ENCODE data around the gene ZNF429. TPM values are rescaled to one million over a fixed set of nuclear protein-coding genes. Genes with fewer than 3 reads are reported as not detected.

ZNF429 gene
- total RNA-seq (10 to 100 TPM in 3 of 5 donors, 1 to 10 TPM in 2; 5.4 to 28.6 (median 10.3) TPM), polyA plus RNA-seq (1 to 10 TPM; 2.7 to 7.5 (median 3.5) TPM)
- long read RNA-seq, donor 1, partial matches to known transcripts = 0 of 1 reads
- long read RNA-seq, donor 1, other reads (novel, unspliced or antisense) = 0 of 1 reads
- long read RNA-seq, donor 2 = 0 reads
- long read RNA-seq, donor 3, partial matches to known transcripts = 0 of 3 reads
- long read RNA-seq, donor 3, other reads (novel, unspliced or antisense) = 0 of 3 reads
- long read RNA-seq, donor 4 = 0 reads
- long read RNA-seq, donor 5, partial matches to known transcripts = 8 of 12 reads
- long read RNA-seq, donor 5, other reads (novel, unspliced or antisense) = 0 of 12 reads
- long read RNA-seq, donor 6, partial matches to known transcripts = 0 of 12 reads
- long read RNA-seq, donor 6, other reads (novel, unspliced or antisense) = 7 of 12 reads
- long read RNA-seq, donor 7, partial matches to known transcripts = 0 of 2 reads
- long read RNA-seq, donor 7, other reads (novel, unspliced or antisense) = 0 of 2 reads
- long read RNA-seq, donor 8, partial matches to known transcripts = 0 of 1 reads
- long read RNA-seq, donor 8, other reads (novel, unspliced or antisense) = 0 of 1 reads
- long read RNA-seq, donor 9, partial matches to known transcripts = 6 of 8 reads
- long read RNA-seq, donor 9, other reads (novel, unspliced or antisense) = 0 of 8 reads
- long read RNA-seq, donor 10 = 0 reads

GRCh38 chr19:21505459-21506451 is at the start of gene ZNF429:
Gene ZNF429 (plus strand): TSS chr19:21505602. CDS start chr19:21505772, 170 bp downstream.
- Histone ChIP-seq H3K9me3 (peaks cover 0 to 25% (median 3%) of the 10 kb centered on the region in 4 donors), H3K36me3 (peaks cover 0 to 7% (median 5%) of the 10 kb centered on the region in 4 donors), H3K4me1 (peaks cover 4 to 39% (median 15%) of the 10 kb centered on the region in 4 donors), H3K27ac (peak within 1 kb of the TSS; percentile 92 to 96 (median 95)), H3K27me3 (no peaks in the 10 kb centered on the region), H3K4me3 (peak within 1 kb of the TSS; percentile 70 to 91 (median 88))
- peak; percentile 35 to 84 (median 80) for TF ChIP-seq POLR2AphosphoS5 (IDR thresholded peaks at IDR 0.05)
- no peak for TF ChIP-seq EP300 (IDR thresholded peaks at IDR 0.05)
- 0 to 2% (median 1%) methylated on average over 15 to 43 of the region's 43 CpGs for WGBS, 5 donors
- intact Hi-C loops (cut with DNase I; ENCODE audit: low total_unique reads) = no loop called here
- DNase-seq = peak; percentile 92 to 98

- intact Hi-C loops (cut with DNase I; ENCODE audit: low total_unique reads) = no loop called here
- DNase-seq = no peak
- Histone ChIP-seq H3K27ac (no peak overlapping the region), H3K36me3 (no peaks in the 10 kb centered on the region), H3K4me3 (no peak overlapping the region), H3K4me1 (peaks cover 0 to 6% (median 0%) of the 10 kb centered on the region in 4 donors), H3K27me3 (peaks cover 0 to 18% (median 6%) of the 10 kb centered on the region in 3 donors), H3K9me3 (peaks cover 0 to 72% (median 39%) of the 10 kb centered on the region in 4 donors)
- TF ChIP-seq POLR2AphosphoS5 (IDR thresholded peaks at IDR 0.05) (no peak), EP300 (IDR thresholded peaks at IDR 0.05) (no peak), POLR2A (IDR thresholded peaks at IDR 0.05) (no peak), CTCF (IDR thresholded peaks at IDR 0.05) (no peak)
These were observed 44.7 kb upstream of the ZNF429 start for GRCh38 chr19:21460686-21461085.

DNA sequence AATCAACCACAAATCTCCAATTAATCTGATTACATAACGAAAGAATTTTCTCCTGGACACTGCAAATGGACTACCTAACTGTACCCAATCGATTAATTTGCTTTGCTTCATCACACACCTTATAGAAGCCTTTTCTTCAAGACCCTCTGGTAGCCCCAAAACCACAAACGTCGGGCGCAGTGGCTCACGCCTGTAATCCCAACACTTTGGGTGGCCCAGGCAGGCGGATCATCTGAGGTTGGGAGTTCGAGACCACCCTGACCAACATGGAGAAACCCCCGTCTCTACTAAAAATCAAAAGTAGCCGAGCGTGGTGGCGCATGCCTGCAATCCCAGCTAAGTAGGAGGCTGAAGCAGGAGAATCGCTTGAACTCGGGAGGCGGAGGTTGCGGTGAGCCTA is 42.9 kb upstream of the ZNF429 start:
- DNase-seq = no peak
- no peak for TF ChIP-seq CTCF (IDR thresholded peaks at IDR 0.05)
- Histone ChIP-seq H3K36me3 (no peaks in the 10 kb centered on the region), H3K9me3 (peaks cover 0 to 56% (median 33%) of the 10 kb centered on the region in 4 donors), H3K4me3 (no peak overlapping the region), H3K4me1 (peaks cover 0 to 6% (median 0%) of the 10 kb centered on the region in 4 donors), H3K27ac (no peak overlapping the region), H3K27me3 (peaks cover 0 to 18% (median 6%) of the 10 kb centered on the region in 3 donors)
- intact Hi-C loops (cut with DNase I; ENCODE audit: low total_unique reads) = no loop called here
- 96 to 98% (median 97%) methylated on average over 16 of the region's 16 CpGs for WGBS, 5 donors

DNA sequence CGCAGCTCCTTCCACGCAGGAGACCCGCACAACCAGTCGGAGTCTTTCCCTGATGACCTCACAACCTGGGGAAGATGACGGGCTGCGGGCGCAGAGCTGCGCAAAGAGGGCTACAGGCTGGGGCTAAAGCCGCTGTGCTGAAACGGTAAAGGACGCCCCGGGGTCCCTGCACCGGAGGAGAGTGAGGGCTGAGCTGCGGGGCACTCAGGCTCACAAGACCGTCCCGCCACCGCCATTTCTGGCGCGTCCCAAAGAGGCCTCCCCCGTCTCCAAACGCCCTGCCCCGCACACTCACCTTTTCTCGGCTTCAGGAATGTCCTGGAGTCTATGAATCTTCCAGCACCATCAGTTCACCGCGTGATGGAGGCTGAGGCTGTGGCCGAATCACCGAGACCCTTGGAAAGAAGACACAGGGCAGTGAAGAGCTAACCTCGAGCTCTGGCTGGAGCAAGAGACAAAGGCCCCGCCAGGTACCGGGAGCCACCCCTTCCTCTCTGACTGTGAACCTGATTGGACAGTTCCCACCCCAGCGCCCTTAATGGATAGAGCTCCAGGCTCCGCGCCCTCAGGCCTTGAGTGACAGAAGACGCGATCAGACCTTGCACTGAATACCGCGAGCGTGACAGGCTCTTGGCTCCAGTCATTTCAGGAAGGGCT is 41.8 kb upstream of the ZNF429 start:
- H3K9me3 ChIP-seq = peaks cover 0 to 46% (median 28%) of the 10 kb centered on the region in 4 donors
- TF ChIP-seq EP300 (IDR thresholded peaks at IDR 0.05) = no peak
- TF ChIP-seq POLR2AphosphoS5 (IDR thresholded peaks at IDR 0.05) = no peak
- TF ChIP-seq POLR2A (IDR thresholded peaks at IDR 0.05) = no peak
- TF ChIP-seq CTCF (IDR thresholded peaks at IDR 0.05) = no peak
- peaks cover 0 to 18% (median 6%) of the 10 kb centered on the region in 3 donors for H3K27me3 ChIP-seq
- peaks cover 0 to 6% (median 0%) of the 10 kb centered on the region in 4 donors for H3K4me1 ChIP-seq
- H3K4me3 ChIP-seq = peak overlapping the region; percentile 9 to 42 (median 27)
- 1 to 6% (median 5%) methylated on average over 30 to 38 of the region's 38 CpGs for WGBS, 5 donors
- H3K27ac ChIP-seq = no peak overlapping the region
- DNase-seq = peak; percentile 41 to 95
- H3K36me3 ChIP-seq = no peaks in the 10 kb centered on the region
- intact Hi-C loops (cut with DNase I; ENCODE audit: low total_unique reads) = no loop called here
